Mammary epithelial cell (primary cell): ENCODE data around the gene TRPV2.

Source experiments
- CTCF ChIP-seq, 2 donors: IDR thresholded peaks in 1 of 2; conservative IDR thresholded peaks in 1 of 2; 2 replicates each; pipeline ENCODE4 v1.5.1; 2011 to 2012; ENCODE audit warnings: inconsistent platforms in 2 of 2, low read length in 2 of 2, mild to moderate bottlenecking in 2 of 2, control low read depth in 1 of 2, low read depth in 1 of 2; ENCODE audit not compliant: insufficient read depth in 1 of 2; ENCODE audit errors: extremely low read depth in 1 of 2
- EZH2 ChIP-seq: IDR thresholded peaks from 2 replicates; pipeline ENCODE4 v1.6.1; 2012; ENCODE audit warnings: low read length, inconsistent platforms, borderline replicate concordance

GRCh38 chr17:16453493-16453851 lies 38.1 kb downstream of the TRPV2 start:
- TF ChIP-seq CTCF (conservative IDR thresholded peaks at IDR 0.05 in 1 of 2, IDR thresholded peaks at IDR 0.05 in 1 of 2; ENCODE audit: extremely low read depth in 1 of 2, insufficient read depth in 1 of 2, low read depth in 1 of 2, low read length in 2 of 2): no peak
- TF ChIP-seq EZH2: no peak
